Measurements from ENCODE around the gene MTURN. TPM values are rescaled to one million over a fixed set of nuclear protein-coding genes. Genes with fewer than 3 reads are reported as not detected.

MTURN gene
- polyA plus RNA-seq, 2 of the 4 experiments (the other 2 are of a cell fraction) = 2.3 to 2.5 TPM

DNA sequence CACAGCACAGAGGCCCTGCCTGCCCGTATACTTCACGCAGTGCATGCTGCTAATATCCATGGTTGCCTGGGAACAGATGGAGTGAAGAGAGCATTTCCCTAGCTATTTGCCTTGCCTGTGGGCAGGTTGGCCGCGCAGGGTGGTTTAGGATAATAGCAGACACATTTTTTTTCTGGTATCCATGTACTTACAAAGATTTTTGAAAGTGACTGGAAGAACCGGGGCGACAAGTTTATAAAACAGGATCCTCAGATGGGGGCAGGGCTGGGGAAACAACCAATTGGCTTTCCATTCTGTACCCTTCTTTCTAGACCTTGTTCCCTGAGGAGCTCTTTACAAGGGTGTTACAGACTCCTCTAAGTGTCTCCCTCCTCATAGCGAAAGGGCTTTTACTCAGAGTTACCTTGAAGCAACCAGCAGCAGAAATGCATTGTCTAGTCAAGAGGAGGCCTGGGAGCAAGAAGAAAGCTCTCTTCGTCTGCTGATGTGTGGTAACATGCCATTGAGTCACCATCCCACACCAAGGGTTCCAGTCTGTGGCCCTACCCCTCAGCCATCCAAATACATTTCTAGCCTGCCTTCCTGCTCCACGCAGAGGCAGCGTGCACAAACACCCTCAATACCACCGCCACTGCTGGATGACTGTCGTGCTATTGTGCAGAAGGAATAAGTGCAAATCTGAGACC is 31.5 kb downstream of the MTURN start:
- no peak for FAIRE-seq
- Histone ChIP-seq H3K4me2 (no peak overlapping the region), H3K27ac (no peak overlapping the region), H3K9me3 (no peaks in the 10 kb centered on the region), H3K4me3 (no peak overlapping the region), H3K4me1 (peaks cover 26% of the 10 kb centered on the region)
- WGBS (ENCODE audit: missing lambda C conversion rate) = 86% methylated on average over 12 of the region's 12 CpGs
- ATAC-seq = no peak
- ChIA-PET POLR2A (no interaction called here), CTCF (interaction anchor here (0.6 to 1.8 kb wide), 7 partner anchors 11 to 398 kb away, joined by 3 to 7 read pairs (median 4); no protein-coding TSS in a partner anchor)
- TF ChIP-seq SREBF2 (IDR thresholded peaks at IDR 0.05) = no peak
- TF ChIP-seq, protein P1, sequence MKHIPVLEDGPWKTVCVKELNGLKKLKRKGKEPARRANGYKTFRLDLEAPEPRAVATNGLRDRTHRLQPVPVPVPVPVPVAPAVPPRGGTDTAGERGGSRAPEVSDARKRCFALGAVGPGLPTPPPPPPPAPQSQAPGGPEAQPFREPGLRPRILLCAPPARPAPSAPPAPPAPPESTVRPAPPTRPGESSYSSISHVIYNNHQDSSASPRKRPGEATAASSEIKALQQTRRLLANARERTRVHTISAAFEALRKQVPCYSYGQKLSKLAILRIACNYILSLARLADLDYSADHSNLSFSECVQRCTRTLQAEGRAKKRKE (CRISPR knock-in tag; IDR thresholded peaks at IDR 0.05; ENCODE audit: low read depth) = no peak
- TF ChIP-seq FOSB (CRISPR knock-in tag; IDR thresholded peaks at IDR 0.05) = no peak
- TF ChIP-seq CEBPB (IDR thresholded peaks at IDR 0.05) = no peak
- TF ChIP-seq FOSL2 (IDR thresholded peaks at IDR 0.05) = no peak
- TF ChIP-seq FOSL2 (CRISPR knock-in tag; IDR thresholded peaks at IDR 0.05) = no peak
- TF ChIP-seq ZSCAN20 (CRISPR knock-in tag; IDR thresholded peaks at IDR 0.05) = no peak
- no peak for TF ChIP-seq RNF2 (IDR thresholded peaks at IDR 0.05; ENCODE audit: borderline replicate concordance, low read depth)
- TF ChIP-seq TP53 (CRISPR knock-in tag; IDR thresholded peaks at IDR 0.05) = no peak
- no peak for TF ChIP-seq CBX2 (IDR thresholded peaks at IDR 0.05; ENCODE audit: borderline replicate concordance, low read depth)
- TF ChIP-seq MAFK (IDR thresholded peaks at IDR 0.05; ENCODE audit: partially characterized antibody) = no peak
- no peak for DNase-seq (ENCODE audit: low read depth in 1 of 2, low spot score in 1 of 2)

DNA sequence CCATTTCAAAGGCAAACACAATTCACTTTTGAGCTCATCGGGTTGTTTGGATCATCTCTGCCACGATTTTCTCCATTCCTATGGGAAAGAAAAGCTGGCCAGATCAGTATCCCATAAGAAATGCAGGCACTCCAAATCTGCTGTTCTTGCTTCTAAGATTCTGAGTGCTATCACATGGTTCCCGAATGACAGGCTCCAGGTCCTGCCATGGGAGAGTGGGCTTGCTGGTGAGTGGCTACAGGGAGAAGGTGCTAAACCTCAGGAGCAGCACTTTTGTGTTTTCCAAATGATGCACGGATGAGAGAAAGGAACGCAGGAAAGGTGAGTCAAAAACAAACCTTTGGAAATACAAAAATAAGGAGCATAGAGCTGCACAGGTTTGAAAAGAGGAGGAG is 32.1 kb downstream of the MTURN start:
- no peak for DNase-seq (ENCODE audit: low read depth in 1 of 2, low spot score in 1 of 2)
- Histone ChIP-seq H3K9me3 (no peaks in the 10 kb centered on the region), H3K4me2 (no peak overlapping the region), H3K4me1 (peaks cover 32% of the 10 kb centered on the region), H3K4me3 (no peak overlapping the region), H3K27ac (no peak overlapping the region)
- no peak for ATAC-seq
- WGBS (ENCODE audit: missing lambda C conversion rate) = 56% methylated on average over 5 of the region's 5 CpGs
- no peak for FAIRE-seq
- TF ChIP-seq FOXS1 (CRISPR knock-in tag; IDR thresholded peaks at IDR 0.05) (no peak), HOXA7 (CRISPR knock-in tag; IDR thresholded peaks at IDR 0.05) (no peak), ZFP36 (IDR thresholded peaks at IDR 0.05; ENCODE audit: borderline replicate concordance, partially characterized antibody) (no peak), RFX5 (IDR thresholded peaks at IDR 0.05) (no peak), FOSB (CRISPR knock-in tag; IDR thresholded peaks at IDR 0.05) (no peak), HOXB13 (CRISPR knock-in tag; IDR thresholded peaks at IDR 0.05; ENCODE audit: low read depth) (no peak), MAFK (IDR thresholded peaks at IDR 0.05; ENCODE audit: partially characterized antibody) (no peak)
- CTCF ChIA-PET = interaction anchor here (0.6 to 1.8 kb wide), 7 partner anchors 11 to 398 kb away, joined by 3 to 7 read pairs (median 4); no protein-coding TSS in a partner anchor
- POLR2A ChIA-PET = no interaction called here

DNA sequence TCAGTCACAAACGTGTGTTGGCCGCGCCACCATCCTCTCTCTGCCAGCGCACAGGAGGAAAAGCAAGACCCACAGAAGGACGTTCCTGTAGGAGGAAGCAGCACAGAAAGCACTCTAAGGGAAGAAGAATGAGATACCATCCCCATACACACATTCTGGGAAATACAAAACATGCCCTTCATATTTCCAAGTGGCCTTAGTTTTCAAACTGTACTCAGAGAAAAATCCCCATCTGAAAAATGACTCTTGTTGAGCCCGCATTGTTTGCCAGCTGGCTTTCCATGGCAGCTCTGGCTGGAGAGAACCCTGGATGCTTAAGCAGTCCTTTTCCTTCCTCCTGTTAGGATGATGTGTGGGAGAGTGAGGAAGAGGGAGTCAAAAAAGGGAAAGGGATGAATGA is 33.1 kb downstream of the MTURN start:
- FAIRE-seq (no peak), DNase-seq (ENCODE audit: low read depth in 1 of 2, low spot score in 1 of 2) (no peak), ATAC-seq (no peak)
- H3K9me3 ChIP-seq = no peaks in the 10 kb centered on the region
- 80% methylated on average over 6 of the region's 6 CpGs for WGBS (ENCODE audit: missing lambda C conversion rate)
- ChIA-PET CTCF (no interaction called here), POLR2A (no interaction called here)
- H3K4me1 ChIP-seq = peaks cover 33% of the 10 kb centered on the region
- TF ChIP-seq HOXB13 (CRISPR knock-in tag; IDR thresholded peaks at IDR 0.05; ENCODE audit: low read depth) (no peak), KDM5A (IDR thresholded peaks at IDR 0.05) (no peak), EP300 (IDR thresholded peaks at IDR 0.05) (no peak), NPAS2 (CRISPR knock-in tag; IDR thresholded peaks at IDR 0.05; ENCODE audit: borderline replicate concordance) (no peak), CHD2 (IDR thresholded peaks at IDR 0.05; ENCODE audit: low read length, partially characterized antibody) (no peak), SREBF2 (IDR thresholded peaks at IDR 0.05) (no peak), MYC (IDR thresholded peaks at IDR 0.05; ENCODE audit: borderline replicate concordance, low read length) (no peak), MAFK (IDR thresholded peaks at IDR 0.05; ENCODE audit: partially characterized antibody) (no peak)
- TF ChIP-seq, protein P2, sequence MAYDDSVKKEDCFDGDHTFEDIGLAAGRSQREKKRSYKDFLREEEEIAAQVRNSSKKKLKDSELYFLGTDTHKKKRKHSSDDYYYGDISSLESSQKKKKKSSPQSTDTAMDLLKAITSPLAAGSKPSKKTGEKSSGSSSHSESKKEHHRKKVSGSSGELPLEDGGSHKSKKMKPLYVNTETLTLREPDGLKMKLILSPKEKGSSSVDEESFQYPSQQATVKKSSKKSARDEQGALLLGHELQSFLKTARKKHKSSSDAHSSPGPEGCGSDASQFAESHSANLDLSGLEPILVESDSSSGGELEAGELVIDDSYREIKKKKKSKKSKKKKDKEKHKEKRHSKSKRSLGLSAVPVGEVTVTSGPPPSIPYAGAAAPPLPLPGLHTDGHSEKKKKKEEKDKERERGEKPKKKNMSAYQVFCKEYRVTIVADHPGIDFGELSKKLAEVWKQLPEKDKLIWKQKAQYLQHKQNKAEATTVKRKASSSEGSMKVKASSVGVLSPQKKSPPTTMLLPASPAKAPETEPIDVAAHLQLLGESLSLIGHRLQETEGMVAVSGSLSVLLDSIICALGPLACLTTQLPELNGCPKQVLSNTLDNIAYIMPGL (CRISPR knock-in tag; IDR thresholded peaks at IDR 0.05; ENCODE audit: borderline replicate concordance) = no peak
- TF ChIP-seq, protein P3, sequence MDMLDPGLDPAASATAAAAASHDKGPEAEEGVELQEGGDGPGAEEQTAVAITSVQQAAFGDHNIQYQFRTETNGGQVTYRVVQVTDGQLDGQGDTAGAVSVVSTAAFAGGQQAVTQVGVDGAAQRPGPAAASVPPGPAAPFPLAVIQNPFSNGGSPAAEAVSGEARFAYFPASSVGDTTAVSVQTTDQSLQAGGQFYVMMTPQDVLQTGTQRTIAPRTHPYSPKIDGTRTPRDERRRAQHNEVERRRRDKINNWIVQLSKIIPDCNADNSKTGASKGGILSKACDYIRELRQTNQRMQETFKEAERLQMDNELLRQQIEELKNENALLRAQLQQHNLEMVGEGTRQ (IDR thresholded peaks at IDR 0.05) = no peak
- TF ChIP-seq, protein P4, sequence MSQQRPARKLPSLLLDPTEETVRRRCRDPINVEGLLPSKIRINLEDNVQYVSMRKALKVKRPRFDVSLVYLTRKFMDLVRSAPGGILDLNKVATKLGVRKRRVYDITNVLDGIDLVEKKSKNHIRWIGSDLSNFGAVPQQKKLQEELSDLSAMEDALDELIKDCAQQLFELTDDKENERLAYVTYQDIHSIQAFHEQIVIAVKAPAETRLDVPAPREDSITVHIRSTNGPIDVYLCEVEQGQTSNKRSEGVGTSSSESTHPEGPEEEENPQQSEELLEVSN (IDR thresholded peaks at IDR 0.05; ENCODE audit: borderline replicate concordance, low read depth) = no peak
- TF ChIP-seq, protein P5, sequence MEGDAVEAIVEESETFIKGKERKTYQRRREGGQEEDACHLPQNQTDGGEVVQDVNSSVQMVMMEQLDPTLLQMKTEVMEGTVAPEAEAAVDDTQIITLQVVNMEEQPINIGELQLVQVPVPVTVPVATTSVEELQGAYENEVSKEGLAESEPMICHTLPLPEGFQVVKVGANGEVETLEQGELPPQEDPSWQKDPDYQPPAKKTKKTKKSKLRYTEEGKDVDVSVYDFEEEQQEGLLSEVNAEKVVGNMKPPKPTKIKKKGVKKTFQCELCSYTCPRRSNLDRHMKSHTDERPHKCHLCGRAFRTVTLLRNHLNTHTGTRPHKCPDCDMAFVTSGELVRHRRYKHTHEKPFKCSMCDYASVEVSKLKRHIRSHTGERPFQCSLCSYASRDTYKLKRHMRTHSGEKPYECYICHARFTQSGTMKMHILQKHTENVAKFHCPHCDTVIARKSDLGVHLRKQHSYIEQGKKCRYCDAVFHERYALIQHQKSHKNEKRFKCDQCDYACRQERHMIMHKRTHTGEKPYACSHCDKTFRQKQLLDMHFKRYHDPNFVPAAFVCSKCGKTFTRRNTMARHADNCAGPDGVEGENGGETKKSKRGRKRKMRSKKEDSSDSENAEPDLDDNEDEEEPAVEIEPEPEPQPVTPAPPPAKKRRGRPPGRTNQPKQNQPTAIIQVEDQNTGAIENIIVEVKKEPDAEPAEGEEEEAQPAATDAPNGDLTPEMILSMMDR (IDR thresholded peaks at IDR 0.05) = no peak
- no peak overlapping the region for H3K4me3 ChIP-seq
- H3K27ac ChIP-seq = no peak overlapping the region
- no peak overlapping the region for H3K4me2 ChIP-seq
